ENCODE data around the gene NOS3. TPM values are rescaled to one million over a fixed set of nuclear protein-coding genes. Genes with fewer than 3 reads are reported as not detected.

Gene NOS3
- total RNA-seq, 1 donor from 2014 or later, result 15.1 TPM

DNA sequence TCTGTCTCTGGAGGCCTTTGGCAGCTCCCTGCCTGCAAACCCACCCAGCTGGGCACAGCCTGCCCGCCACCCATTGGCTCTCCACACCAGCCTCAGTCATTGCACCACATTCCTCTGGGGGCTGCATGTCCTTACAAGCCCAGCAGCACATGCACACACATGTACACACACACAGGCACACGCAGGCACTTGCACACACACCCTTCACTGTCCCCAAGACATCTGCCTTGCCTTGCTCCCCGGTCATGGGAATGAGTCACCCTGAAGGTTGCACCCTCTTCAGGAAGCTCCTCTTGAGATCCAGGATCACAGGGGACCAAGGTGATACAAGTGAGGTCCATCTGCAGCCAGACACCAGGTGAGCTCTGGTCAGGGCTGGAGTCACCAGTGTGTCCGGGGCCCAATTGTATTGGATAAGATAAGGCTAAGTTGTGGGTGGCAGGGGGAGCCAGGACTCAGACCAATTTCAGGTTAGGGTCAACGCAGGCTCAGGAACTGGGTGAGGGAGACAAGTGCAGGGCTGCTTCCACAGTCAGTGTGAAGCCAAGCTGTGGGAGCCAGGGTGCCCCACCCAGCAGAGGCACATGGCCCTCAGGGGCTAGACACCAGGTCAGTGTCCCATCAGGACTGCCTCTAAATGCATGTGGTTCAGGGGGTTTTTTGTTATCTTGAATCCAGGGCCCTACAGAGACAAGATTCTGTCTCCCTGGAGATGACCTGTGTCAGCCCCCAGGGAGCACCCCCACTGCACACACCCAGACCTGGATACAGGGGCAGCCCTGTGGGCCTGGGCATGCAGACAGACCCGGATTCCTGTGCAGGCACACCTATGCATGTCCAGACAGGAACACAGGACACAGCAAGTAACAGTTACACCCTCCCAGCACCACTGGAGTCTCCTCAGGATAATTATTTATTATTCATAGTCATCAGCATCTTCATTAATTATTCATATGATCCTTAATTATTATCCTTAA lies 46.5 kb upstream of the NOS3 start:
- Histone ChIP-seq H3K27me3 (ENCODE audit: low read depth) (peaks cover 24% of the 10 kb centered on the region), H3K9me3 (no peaks in the 10 kb centered on the region), H3K4me3 (no peak overlapping the region), H3K27ac (no peak overlapping the region), H3K4me1 (no peaks in the 10 kb centered on the region), H3K36me3 (no peaks in the 10 kb centered on the region)
- DNase-seq (peak; percentile 33), ATAC-seq (no peak)
- intact Hi-C loops (cut with DNase I), result no loop called here
- TF ChIP-seq, protein P1, sequence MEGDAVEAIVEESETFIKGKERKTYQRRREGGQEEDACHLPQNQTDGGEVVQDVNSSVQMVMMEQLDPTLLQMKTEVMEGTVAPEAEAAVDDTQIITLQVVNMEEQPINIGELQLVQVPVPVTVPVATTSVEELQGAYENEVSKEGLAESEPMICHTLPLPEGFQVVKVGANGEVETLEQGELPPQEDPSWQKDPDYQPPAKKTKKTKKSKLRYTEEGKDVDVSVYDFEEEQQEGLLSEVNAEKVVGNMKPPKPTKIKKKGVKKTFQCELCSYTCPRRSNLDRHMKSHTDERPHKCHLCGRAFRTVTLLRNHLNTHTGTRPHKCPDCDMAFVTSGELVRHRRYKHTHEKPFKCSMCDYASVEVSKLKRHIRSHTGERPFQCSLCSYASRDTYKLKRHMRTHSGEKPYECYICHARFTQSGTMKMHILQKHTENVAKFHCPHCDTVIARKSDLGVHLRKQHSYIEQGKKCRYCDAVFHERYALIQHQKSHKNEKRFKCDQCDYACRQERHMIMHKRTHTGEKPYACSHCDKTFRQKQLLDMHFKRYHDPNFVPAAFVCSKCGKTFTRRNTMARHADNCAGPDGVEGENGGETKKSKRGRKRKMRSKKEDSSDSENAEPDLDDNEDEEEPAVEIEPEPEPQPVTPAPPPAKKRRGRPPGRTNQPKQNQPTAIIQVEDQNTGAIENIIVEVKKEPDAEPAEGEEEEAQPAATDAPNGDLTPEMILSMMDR (IDR thresholded peaks at IDR 0.05), result no peak

DNA sequence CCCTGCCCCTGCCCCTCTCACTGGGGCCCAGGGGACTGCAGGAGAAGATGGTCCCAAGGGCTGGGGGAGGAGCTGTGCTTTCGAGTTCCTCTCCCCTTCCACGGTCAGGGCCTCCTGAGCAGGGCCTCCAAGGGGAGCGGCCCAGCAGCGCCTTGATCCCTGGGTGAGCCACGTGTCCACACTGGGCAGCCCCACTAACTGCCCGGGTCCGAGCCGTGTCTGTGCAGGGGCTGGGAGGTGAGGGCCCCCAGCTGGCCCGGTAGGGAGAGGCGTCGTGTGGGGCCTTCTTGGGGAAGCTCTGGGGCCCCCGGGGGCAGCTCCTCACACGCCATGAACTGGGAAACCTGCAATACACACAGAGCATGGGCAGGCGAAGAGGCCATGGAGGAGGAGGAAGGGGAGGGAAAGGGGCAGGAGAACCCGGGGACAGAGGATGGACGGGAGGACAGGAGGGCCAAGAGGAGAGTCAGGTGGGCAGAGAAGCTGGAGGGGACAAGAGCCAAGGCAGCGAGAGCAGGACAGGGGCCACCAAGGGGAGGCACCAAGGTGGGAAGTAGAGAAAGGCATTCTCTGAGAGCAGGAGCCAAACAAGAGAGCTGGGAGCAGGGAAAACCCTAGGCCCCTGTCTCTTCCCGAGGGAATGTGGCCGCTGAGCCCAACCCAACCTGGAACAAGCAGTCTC lies 45.5 kb upstream of the NOS3 start:
- no peak overlapping the region for H3K27ac ChIP-seq
- DNase-seq (peak; percentile 37), ATAC-seq (no peak)
- no peak overlapping the region for H3K4me3 ChIP-seq
- H3K27me3 ChIP-seq (ENCODE audit: low read depth), result peaks cover 28% of the 10 kb centered on the region
- TF ChIP-seq, protein P1 (IDR thresholded peaks at IDR 0.05), result no peak
- intact Hi-C loops (cut with DNase I), result no loop called here
- H3K9me3 ChIP-seq, result no peaks in the 10 kb centered on the region
- H3K36me3 ChIP-seq, result no peaks in the 10 kb centered on the region
- H3K4me1 ChIP-seq, result no peaks in the 10 kb centered on the region

DNA sequence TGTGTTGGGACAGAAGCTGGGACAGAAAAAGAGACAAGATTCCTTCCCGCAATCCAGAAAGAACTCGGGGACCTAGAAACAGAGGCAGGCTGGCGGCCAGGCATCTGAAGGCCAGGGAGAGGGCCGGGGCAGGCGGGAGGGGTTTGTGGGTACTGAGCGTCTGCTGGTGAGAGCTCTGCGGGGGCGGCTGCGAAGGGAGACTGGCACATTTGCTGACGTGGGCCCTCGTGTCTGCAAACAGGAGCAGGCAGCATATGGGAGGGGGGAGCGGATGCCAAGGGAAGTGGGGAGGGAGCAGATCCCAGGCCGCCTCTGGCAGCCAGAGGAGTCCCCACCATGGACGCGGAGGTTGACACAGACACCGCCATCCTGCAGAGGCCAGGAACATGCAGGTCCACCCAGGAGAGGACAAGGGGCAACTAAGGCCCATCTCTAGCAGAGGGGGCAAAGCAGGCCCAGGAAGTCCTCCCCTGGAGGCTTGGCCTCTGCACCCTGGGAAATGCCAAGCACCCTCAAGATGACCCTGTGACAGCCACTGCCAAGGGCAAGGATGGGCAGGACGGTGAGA lies 44.9 kb upstream of the NOS3 start:
- H3K36me3 ChIP-seq, result no peaks in the 10 kb centered on the region
- TF ChIP-seq, protein P1 (IDR thresholded peaks at IDR 0.05), result no peak
- ATAC-seq (no peak), DNase-seq (peak; percentile 54)
- H3K4me1 ChIP-seq, result no peaks in the 10 kb centered on the region
- H3K4me3 ChIP-seq, result no peak overlapping the region
- H3K27me3 ChIP-seq (ENCODE audit: low read depth), result peaks cover 28% of the 10 kb centered on the region
- intact Hi-C loops (cut with DNase I), result no loop called here
- no peak overlapping the region for H3K27ac ChIP-seq
- no peaks in the 10 kb centered on the region for H3K9me3 ChIP-seq

DNA sequence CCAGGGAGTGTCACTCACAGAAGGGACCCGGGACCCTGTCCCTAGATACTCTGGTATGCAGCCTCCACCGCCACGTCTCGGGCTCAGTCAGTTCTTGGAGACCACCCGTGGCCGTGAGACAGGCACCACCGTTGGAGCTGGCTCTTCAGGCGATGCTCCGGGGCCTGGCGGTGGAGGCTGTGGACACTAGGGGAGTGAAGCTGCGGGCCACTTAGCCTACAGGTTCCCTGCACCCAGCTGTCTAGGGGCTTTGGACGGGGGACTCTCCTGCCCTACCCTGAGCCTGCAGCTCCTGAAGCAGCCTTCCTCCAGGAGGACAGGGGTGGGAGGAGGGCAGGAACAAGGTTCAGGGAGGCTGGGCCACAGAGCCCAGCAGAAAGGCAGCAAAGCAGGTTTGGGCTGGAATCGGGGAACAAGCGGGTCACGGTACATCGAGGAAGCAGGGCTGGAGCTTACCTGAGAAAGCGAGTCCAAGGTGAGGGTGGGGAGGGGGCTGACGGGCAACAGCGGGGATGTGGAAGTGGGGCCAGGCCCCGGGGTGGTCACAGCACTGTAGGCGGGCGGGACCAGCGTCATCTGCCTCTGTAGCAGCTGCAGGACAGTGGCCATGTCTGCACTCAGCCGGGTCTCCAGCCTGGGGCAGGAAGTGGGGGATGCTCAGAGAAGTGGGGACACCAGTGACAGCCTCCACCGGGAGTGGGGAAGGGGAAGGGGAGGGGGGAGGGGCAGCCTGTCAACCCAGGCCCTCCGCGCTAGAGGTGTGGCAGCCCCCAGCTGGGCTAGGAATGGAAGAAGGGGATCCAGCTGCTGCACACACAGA lies 44.2 kb upstream of the NOS3 start:
- Histone ChIP-seq H3K9me3 (no peaks in the 10 kb centered on the region), H3K36me3 (no peaks in the 10 kb centered on the region), H3K4me3 (no peak overlapping the region), H3K27me3 (ENCODE audit: low read depth) (peaks cover 28% of the 10 kb centered on the region), H3K27ac (no peak overlapping the region), H3K4me1 (no peaks in the 10 kb centered on the region)
- TF ChIP-seq, protein P1 (IDR thresholded peaks at IDR 0.05), result no peak
- ATAC-seq (no peak), DNase-seq (peak; percentile 43)
- intact Hi-C loops (cut with DNase I), result no loop called here

DNA sequence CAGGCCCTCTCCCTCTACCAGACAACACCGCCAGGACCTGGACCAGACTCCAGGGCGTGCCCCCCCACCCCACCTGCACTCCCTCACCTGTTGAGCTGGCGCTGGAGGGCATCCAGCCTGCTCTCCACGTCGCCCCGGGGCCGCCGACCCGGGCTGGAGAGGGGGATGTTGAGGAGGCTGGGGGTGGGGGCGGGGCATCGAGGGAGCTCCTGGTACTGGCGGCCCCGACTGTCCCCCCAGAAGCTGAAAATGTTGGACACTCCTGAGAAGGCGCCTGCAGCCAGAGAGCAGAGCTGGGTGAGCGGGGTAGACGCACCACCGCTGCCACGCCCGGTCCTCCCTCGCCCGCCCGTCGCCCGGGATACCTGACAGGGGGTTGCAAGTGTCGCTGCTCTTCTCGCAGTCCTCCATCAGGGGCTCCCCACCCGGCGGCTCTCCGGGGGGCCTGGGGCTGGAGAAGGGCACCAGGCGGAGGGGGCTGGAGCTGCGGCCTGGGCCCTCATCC lies 43.5 kb upstream of the NOS3 start:
- no peaks in the 10 kb centered on the region for H3K36me3 ChIP-seq
- peaks cover 28% of the 10 kb centered on the region for H3K27me3 ChIP-seq (ENCODE audit: low read depth)
- H3K9me3 ChIP-seq, result no peaks in the 10 kb centered on the region
- no peak overlapping the region for H3K4me3 ChIP-seq
- ATAC-seq (no peak), DNase-seq (peak; percentile 42)
- H3K4me1 ChIP-seq, result no peaks in the 10 kb centered on the region
- no peak overlapping the region for H3K27ac ChIP-seq
- intact Hi-C loops (cut with DNase I), result no loop called here
- TF ChIP-seq, protein P1 (IDR thresholded peaks at IDR 0.05), result no peak

Measured in lower lobe of right lung (tissue), 2 donors.